DMS114 treated with DMSO at 0.1 percent for 48 hours (cell line): ENCODE results near the gene PLAC8L1.

Source experiments
- DNase-seq: peaks from one replicate; lab custom pipeline; 2025; ENCODE audit not compliant: unreplicated experiment; lab: John Stamatoyannopoulos, UW

PLAC8L1 gene

DNA sequence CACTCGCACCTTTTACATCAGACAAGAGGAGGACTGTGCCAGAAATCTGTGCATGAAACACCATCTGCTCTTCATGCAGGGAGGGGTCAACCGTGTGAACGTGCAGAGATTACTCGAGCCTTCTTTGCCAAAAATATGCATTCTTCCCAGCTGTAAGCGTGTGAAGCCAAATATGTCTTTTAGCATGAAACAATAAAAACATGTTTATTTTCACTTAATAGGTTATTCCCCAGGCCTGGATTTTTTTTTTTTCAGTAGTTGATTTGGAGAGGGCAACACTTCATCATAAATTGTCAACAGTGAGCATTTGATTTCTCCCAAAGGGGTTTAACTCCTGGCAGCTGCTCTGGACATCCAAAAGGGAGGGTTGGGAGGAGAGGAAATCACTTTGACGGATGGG, 23.8 kb downstream of the PLAC8L1 start:
- DNase-seq: no peak

DNA sequence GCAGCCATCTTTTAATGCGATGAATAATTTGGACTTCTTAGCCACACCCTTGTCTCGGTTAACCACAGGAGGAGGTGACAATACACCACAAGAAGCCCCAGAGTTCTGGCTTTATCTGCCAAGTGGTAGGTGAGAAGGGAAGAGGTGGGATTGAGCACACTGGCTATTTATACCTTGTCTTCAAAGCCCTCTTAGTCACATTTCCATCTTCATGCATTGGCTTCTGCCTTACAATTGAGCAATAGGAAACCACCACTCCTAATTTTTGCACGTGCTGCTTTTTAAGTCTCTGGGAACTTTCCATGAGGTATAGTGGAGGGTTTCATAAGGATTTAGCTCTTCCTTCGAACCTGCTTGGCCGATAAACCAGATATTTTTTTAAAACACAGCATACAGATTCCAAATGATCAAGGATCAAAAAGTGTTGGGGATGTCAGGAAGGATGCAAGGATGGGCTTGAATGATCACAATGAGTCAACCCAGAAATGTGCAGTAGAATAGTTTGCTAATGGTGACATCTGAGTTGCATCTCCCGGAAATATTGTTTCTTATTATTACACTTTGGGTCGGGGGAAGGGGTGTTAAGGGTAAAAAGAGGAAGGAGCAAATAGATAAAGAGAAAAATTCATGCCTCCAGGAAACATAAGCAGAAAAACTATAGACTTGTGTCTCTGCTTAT, 25.5 kb downstream of the PLAC8L1 start:
- no peak for DNase-seq

DNA sequence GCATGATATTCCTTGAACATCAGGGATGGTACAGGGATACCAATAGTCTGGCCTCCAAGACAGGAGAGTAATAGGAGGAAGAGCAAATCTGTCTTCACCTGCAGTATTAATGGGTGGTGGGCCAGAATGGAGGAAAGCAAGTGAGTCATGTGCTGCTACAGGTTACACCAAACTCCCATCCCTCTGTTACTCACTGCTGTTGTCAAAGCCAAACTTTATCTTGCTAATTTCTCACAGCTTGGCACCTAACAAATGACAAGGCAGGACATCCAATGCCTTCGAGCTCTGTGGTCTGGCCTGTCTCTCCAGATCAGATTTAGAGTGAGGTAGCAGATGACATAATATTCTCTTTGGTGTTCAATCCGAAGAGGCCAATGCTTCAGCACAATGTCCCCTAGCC, 26.8 kb downstream of the PLAC8L1 start:
- DNase-seq: no peak

DNA sequence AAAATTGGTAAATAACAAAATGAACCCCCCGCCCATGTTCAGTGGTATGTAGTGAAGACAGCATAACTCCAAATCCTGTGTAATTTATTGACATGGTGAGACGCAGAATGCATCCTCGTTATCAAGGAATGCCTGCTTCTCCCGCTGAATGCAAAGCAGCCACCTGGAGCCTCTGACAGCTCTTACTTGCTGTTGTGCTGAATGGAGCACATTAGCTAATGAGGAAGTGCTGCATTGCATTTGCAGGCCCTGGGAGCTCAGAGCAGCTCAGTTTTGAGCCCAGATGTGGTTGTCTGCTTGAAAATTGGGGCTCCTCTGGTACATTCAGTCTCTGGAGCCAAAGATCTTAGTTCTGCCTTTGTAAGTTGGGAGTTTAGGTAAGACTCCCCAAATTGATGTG, 28.9 kb downstream of the PLAC8L1 start:
- no peak for DNase-seq

DNA sequence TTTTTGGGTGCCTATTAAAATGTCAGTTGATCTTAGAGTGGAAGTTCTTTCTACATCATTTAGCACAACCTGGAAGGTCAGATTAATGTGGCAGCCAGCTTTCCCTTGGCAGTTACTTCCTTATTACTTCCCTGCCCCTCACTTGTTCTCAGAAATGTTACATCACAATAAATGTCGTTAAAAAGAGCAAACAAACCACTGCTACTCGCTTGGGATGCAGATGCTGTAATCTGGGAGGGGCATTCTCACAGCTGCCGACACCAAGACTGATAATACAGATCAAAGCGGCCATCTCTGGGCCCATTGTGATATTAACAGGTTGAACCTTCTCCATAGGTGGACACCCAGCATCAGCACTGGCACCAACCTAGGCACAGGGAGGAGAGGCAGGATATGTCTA, 29.3 kb downstream of the PLAC8L1 start:
- no peak for DNase-seq

DNA sequence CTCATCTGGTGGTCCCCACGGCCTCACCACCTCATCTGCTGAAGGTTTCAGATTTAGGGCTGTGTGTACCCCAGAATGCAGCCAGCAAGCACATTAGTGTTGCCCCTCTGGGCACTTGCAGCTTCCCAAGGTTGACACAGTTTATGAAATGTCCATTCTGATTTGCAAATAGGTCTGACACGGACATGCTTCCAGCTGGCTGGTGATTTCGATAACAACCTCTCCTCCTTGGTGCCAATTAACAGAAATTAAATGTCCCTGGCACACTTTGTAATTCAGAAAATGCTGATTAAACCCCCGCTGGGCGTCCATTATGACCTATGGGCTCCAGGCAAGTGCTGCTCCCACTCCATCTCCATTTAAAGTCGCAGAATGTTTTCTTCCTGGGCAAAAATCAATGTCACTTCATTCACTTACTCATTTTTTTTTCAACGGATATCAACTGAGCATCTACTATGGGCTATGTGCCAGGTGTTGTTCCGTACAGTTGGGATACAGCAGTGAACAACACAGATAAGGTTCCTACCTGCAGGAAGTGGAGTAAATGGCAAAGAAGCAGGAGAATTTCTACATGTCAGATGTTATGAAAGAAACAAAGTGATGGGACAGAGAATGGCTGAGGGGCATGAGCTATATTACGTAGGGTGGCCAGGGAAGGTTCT, 32.0 kb downstream of the PLAC8L1 start:
- no peak for DNase-seq

DNA sequence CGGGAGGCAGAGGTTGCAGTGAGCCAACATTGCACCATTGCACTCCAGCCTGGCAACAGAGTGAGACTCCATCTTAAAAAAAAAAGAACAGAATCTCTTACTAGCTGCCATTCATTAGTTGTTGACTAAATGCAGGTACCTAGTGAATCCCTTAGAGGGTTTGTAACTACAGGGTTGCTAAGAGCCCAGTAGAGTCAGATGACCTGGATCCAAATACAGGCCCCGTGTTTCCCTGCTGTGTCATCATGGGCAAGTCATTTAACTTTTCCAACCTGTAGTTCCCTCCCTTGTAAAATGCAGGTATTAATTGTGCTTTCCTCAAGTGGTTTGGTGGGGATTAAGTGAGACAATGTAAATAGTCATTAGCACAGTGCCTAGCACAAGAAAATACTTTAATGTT, 32.8 kb downstream of the PLAC8L1 start:
- DNase-seq: no peak

DNA sequence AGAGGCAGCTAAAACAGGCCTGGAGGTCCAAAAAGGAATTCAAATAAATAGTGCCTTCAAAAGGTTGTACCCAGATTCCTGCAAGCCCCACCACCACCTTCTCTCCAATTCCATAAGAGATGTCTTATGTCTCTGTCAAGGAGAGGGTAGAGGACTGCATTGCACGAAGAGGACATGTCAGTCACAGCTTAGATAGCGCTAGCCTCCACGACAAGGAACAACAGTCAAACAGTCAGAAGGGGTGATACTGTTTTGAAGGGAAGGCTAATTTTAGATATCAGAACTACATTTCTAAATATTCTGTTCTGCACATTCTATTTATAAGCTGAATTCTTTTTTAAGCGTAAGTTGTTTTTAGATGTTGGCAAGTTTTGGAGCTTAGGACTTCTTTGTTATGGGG, 34.2 kb downstream of the PLAC8L1 start:
- DNase-seq: no peak

DNA sequence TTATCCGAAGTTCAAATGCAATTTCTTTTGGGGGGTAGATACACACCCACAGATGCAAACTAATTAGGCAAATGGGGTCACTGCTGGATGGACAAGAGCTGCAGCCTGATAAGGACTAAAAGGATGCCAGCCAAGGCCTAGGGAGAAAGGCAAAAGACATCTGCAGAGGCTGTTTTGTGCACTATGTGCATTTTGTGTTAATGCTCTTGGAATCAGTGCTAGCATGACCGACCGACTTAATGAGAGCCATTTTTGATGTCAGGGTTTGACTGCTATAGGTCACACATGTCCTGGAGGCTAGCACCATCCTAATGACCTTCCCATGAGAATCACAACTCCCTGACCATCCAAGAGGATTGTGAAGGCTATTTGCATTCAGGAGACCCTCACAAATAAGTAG, 34.6 kb downstream of the PLAC8L1 start:
- no peak for DNase-seq

DNA sequence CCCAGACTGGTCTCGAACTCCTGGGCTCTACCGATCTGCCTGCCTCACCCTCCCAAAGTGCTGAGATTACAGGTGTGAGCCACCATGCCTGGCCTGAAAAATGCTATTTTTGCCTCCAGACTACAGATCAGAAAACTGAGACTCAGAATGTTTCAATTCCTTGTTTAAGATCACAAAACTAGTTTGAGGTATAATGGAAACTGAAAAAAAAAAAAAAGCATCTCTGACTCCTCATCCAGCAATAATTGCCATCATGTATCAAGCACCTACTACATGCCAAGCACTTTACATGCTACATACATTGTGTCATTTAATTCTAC, 35.6 kb downstream of the PLAC8L1 start:
- no peak for DNase-seq

DNA sequence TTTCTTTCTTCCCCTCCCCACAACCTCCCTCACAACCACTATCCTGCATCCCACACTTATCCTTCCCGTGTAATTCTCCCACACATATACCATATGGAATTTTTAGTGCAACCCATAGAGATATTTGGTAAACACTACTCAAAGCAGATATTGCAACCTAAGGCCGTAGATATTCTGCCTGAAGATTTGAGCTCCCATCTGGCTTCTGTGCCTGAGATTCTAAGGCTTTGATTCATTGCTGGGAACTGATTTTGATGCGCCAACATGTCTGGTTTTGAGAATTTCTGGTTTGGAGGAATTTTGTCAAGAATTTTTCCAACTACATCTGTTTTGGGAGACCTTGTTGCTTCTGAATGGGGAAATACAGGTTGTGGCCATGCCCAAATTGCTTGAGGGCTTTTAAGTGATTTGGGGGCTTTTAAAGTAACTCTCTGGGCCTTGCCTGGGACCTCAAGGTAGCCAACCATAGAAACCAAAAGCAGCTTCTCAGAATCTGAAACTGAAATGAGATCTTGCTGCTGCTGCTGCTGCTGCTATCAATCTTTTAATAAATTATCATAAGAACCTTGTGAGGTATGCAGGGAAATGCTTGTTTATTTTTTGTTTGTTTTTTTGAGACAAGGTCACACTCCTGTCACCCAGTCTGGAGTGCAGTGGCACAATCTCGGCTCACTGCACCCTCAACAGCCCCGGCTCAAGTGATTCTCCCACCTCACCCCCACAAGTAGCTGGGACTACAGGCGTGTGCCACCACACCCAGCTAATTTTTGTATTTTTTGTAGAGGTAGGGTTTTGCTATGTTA, 36.2 kb downstream of the PLAC8L1 start:
- no peak for DNase-seq

DNA sequence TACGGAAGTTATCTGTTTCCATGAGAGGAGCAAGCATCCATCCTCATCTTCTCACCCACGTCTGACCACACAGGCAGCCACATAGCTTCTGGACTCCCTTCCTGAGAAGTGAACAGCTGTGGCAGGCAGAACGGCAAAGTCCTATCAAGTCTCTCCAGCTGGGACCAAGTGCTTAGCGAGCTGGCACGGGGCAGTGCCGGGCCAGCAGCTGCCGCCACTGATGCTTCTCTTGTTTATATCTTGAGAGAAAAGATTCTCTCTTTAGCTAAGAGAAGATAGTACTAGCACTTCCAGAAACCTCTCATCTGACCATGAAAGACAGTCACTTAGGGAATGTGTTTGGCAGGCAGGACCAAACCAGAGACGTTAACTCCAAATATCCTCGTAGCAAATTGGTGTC, 37.2 kb downstream of the PLAC8L1 start:
- no peak for DNase-seq

DNA sequence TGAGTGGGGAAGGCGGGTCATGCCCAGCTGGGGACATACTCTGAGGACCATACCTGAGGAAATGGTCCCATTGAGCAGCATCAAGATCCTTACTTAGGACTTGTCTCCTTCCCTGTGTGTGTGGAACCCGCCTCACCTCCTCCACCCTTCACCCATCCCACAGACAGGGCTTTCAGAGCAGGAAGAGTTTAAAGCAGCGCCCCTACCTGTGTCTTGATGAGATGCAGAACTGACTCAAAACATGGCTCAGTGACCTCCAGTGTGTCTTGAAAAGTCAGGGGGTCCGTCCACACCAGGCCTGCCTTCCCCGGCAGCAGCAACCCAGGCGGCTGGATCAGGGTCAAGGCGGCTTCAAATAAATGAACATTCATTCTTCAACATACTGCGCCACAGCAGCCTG, 38.4 kb downstream of the PLAC8L1 start:
- no peak for DNase-seq

DNA sequence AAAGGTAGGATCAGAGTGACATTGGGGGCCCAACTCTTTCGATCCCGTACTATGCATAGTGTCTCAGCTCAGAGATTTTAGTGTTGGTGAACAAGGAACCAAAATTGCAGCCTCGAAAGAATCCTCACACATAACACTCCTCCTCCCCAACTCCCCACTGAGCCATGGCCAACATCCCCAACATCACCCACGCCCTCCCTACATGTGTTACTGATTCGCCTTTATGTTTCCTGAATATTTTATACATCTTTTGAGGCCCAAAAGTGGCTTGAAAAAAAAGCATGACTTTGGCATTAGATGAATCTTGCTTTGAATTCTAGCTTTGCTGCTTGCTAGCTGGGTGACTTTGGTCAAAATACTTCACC, 45.2 kb downstream of the PLAC8L1 start:
- no peak for DNase-seq

DNA sequence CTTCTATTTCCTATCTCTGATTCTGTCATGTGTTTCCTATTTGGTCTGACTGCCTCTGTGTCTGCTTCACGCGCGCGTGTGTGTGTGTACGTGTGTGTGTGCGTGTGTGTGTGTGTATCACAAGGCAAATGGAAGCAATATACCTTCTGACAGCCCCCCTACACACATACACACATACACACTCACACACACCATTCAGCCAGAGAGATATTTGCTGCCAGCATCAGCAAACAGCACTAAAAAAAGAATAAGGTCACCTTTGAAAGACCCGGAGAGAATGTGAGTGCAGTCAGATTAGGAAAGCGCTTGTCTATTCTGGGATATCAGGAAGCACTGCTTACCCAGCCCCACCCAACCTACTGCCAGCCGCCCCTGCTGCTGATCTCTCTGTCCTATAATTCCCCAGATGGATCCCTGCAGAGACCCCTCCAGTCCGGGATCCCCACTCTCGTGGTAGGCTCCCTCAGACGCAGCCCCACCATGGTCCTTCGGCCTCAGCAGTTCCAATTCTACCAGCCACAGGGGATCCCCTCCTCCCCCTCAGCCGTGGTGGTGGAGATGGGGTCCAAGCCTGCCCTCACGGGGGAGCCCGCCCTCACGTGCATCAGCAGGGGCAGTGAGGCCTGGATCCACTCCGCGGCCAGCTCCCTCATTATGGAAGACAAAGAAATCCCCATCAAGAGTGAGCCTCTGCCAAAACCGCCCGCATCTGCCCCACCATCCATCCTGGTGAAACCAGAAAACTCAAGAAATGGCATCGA, 45.7 kb downstream of the PLAC8L1 start:
- no peak for DNase-seq

DNA sequence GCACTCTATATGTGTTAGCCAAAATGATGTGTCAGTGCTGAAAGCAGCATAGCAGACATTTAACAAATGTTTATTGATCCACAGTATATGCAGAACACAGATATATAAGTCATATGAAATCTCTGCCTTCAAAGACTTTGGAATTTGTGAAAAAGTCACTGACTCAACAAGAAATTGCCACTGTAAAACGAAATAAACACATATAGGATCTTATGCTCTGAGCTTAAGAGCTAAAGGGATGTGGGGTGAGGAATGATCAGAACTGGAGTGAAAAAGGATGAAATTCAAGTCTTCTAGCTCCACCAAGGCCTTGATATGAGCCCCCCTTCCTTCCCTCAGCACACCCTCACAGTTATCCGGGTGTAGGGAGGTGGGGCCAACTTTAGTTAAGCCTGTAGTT, 49.9 kb downstream of the PLAC8L1 start:
- DNase-seq: no peak

DNA sequence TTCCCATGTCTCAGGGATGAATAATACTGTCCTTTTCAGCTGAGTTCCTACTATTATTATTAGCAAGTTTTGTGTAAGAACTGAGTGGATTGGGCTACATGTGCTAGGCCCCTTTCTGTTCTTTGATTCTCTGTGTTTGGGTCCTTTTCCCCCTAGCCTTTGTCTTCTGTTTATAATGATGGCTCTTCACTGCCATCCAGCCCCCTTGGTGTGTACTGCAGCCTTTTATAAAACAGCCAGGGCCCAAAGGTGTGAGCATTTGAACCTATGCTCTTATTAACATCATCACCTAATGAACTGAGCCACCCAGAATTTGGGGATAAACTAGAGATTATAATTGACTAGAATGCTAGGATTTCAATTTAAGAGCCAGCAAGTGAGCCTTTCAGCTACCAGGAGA, 52.6 kb downstream of the PLAC8L1 start:
- DNase-seq: no peak

DNA sequence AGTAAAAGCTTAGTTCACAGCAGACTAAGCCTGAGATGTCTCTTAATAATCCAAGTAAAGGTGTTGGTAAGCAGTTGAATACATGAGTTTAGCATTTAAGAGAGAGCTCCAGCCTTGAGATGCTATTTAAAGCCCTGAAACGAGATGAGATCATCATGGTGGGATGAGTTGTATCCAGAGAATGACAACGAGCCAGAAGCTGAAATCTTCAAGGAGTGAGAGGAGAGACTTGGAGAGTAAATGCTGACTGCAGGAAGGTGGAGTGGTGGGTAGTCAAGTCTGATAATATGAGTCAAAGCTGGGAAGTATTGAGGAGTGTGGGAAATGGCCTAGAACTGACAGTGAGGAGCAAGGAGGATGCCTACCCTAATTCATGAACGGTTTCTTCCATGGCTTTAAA, 53.7 kb downstream of the PLAC8L1 start:
- no peak for DNase-seq

DNA sequence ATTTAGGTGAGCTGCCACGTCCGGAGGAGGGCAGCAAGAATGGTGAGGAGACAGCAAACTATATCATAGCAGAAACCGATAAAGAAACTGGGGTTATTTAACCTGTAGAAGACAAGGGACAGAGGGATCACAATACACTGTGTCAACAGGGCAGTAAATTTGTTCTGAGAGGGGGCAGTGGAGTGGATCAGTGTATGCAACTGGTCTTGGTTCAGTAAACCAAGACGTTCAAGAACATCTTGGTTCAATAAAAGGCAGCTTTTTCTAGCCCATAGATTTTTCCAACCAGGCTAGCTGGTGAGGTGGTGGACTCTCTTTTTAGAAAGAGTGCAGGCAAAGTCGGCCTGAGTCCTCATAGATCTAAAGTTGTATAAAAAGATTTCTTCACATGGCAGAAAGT, 55.3 kb downstream of the PLAC8L1 start:
- DNase-seq: no peak

DNA sequence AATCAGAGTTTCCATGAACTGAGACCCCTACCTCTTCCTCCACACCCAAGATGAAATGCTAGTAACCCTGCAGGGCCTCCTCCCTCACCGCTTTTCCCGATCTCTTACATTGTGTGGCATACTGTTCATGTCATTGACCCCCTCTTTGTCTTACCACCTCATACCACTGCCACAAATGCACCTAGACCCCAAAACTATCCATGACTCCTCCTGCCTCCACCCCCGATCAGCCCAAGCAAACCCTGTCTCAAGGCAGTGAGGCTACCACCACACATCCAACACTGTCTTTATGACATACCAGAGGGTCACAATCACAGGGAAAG, 55.7 kb downstream of the PLAC8L1 start:
- no peak for DNase-seq

DNA sequence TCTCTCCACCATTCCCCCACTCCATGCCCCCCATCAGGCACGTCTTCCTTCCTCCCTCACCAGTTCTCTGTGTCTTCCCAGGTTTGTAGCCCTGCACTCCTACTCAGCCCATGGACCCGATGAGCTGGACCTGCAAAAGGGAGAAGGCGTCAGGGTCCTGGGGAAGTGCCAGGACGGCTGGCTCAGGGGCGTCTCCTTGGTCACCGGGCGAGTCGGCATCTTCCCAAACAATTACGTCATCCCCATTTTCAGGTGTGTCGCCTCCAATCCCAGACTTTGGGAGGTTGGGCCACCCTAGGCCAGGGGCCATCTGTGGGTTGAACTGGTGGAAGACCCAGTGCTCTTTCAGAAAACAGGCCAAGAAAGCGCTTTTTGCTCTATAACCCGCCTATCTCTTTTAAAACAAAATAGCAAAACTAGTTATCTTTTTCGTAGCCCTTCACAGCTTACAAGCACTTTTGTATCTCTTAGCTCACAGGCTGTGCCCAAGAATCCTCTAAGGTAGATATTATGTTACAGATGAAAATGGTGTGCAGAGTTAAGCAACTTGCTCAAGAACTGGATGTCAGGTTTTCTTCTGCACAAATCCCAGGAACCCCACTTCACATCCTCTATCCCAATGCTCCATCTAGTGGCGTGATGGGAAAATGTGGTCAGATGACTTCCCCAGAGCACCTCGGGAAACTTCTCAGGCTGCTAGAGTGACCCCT, 56.2 kb downstream of the PLAC8L1 start:
- DNase-seq: peak; percentile 66
